Ovary (tissue), 3 donors: ENCODE measurements around the gene FLNB.

Source experiments
- CTCF ChIP-seq, 3 donors: fragments of 450-650 bp in 2 of 3; fragments of 200-600 bp in 1 of 3; IDR thresholded peaks; one replicate each; pipeline versions ENCODE4 v1.5.1 to v1.8.0; 2016 to 2022; ENCODE audit warnings: antibody characterized with exemption in 3 of 3, mild to moderate bottlenecking in 1 of 3
- POLR2A ChIP-seq: fragments of 450-650 bp; IDR thresholded peaks from one replicate; pipeline ENCODE4 v1.6.1; 2017; ENCODE audit warnings: antibody characterized with exemption, mild to moderate bottlenecking, moderate library complexity
- donor health status: DM: no; HTN: no; CAD: no.

GRCh38 chr3:58058361-58059263 is 50.4 kb downstream of the FLNB start:
- TF ChIP-seq CTCF (IDR thresholded peaks at IDR 0.05): no peak
- TF ChIP-seq POLR2A: no peak
